Stimulated activated naive CD8-positive, alpha-beta T cell treated with anti-CD3 and anti-CD28 coated beads, Interleukin-15, amount 100 ng/mL, for 72 hours (primary cell): ENCODE data around the gene ARPC4.

Experiments
- ATAC-seq: fragments of 150-1000 bp; cut with Tn5 transposase; 2 replicates; pipeline ENCODE4 v1.10.0; 2021; ENCODE audit warnings: mild to moderate bottlenecking, moderate library complexity
- DNase-seq, 2 donors: peaks; one replicate each; pipeline ENCODE4 v3.0.0; 2021 to 2022
- H3K27ac Mint-ChIP-seq, 2 donors: one replicate each; pipeline ENCODE4 v1.8.0; 2022; ENCODE audit warnings: mild to moderate bottlenecking in 2 of 2, mixed read lengths in 2 of 2, moderate library complexity in 2 of 2
- H3K27me3 Mint-ChIP-seq: one replicate; pipeline ENCODE4 v1.8.0; 2022; ENCODE audit warnings: mixed read lengths
- H3K4me1 Mint-ChIP-seq: one replicate; pipeline ENCODE4 v1.8.0; 2022; ENCODE audit warnings: mild to moderate bottlenecking, mixed read lengths
- H3K4me3 Mint-ChIP-seq, 2 donors: one replicate each; pipeline ENCODE4 v1.8.0; 2022; ENCODE audit warnings: mild to moderate bottlenecking in 2 of 2, mixed read lengths in 2 of 2, moderate library complexity in 1 of 2
- H3K9me3 Mint-ChIP-seq, 2 donors: one replicate each; pipeline ENCODE4 v1.8.0; 2022; ENCODE audit warnings: mixed read lengths in 2 of 2

Gene ARPC4

GRCh38 chr3:9792405-9793160 is at the start of gene ARPC4, which contains the start of gene TADA3:
ARPC4 (plus strand) TSS chr3:9793082; CDS start chr3:9793122, 40 bp downstream.
TADA3 (minus strand) TSS chr3:9792473; CDS start chr3:9791466, 1,007 bp downstream.
- Mint-ChIP-seq H3K27me3 (no peaks in the 10 kb centered on the region), H3K4me3 (peak within 1 kb of the TSS; percentile 86 to 87), H3K9me3 (no peaks in the 10 kb centered on the region), H3K4me1 (peaks cover 70% of the 10 kb centered on the region), H3K27ac (peak within 1 kb of the TSS; percentile 100)
- DNase-seq (peak; percentile 92 to 93), ATAC-seq (peak; percentile 92)

- Mint-ChIP-seq H3K4me3 (no peak overlapping the region), H3K9me3 (no peaks in the 10 kb centered on the region), H3K27me3 (no peaks in the 10 kb centered on the region), H3K4me1 (peaks cover 32% of the 10 kb centered on the region), H3K27ac (peak overlapping the region in 1 of 2 donors; percentile 43)
- DNase-seq (no peak), ATAC-seq (no peak)
Observed at GRCh38 chr3:9743548-9743947, 49.3 kb upstream of the ARPC4 start.

- Mint-ChIP-seq H3K4me1 (peaks cover 33% of the 10 kb centered on the region), H3K27me3 (no peaks in the 10 kb centered on the region), H3K4me3 (no peak overlapping the region), H3K9me3 (no peaks in the 10 kb centered on the region), H3K27ac (no peak overlapping the region)
- ATAC-seq = no peak
- DNase-seq = no peak
Observed at GRCh38 chr3:9744162-9744561, 48.7 kb upstream of the ARPC4 start.

- Mint-ChIP-seq H3K27me3 (no peaks in the 10 kb centered on the region), H3K4me1 (peaks cover 44% of the 10 kb centered on the region), H3K4me3 (no peak overlapping the region), H3K9me3 (no peaks in the 10 kb centered on the region), H3K27ac (no peak overlapping the region)
- DNase-seq (no peak), ATAC-seq (no peak)
Observed at GRCh38 chr3:9745521-9745920, 47.4 kb upstream of the ARPC4 start.

GRCh38 chr3:9746330-9746729 is 46.6 kb upstream of the ARPC4 start:
- H3K27me3 Mint-ChIP-seq = no peaks in the 10 kb centered on the region
- H3K9me3 Mint-ChIP-seq = no peaks in the 10 kb centered on the region
- H3K27ac Mint-ChIP-seq = peak overlapping the region in 1 of 2 donors; percentile 19
- H3K4me1 Mint-ChIP-seq = peaks cover 53% of the 10 kb centered on the region
- no peak for DNase-seq
- no peak for ATAC-seq
- H3K4me3 Mint-ChIP-seq = no peak overlapping the region

- DNase-seq (no peak), ATAC-seq (no peak)
- Mint-ChIP-seq H3K27ac (no peak overlapping the region), H3K4me3 (no peak overlapping the region), H3K9me3 (no peaks in the 10 kb centered on the region), H3K27me3 (no peaks in the 10 kb centered on the region), H3K4me1 (peaks cover 62% of the 10 kb centered on the region)
Observed at GRCh38 chr3:9747267-9747666, 45.6 kb upstream of the ARPC4 start.

GRCh38 chr3:9748031-9748430 is 44.9 kb upstream of the ARPC4 start:
- DNase-seq (no peak), ATAC-seq (no peak)
- no peak overlapping the region for H3K4me3 Mint-ChIP-seq
- H3K27ac Mint-ChIP-seq = no peak overlapping the region
- H3K9me3 Mint-ChIP-seq = no peaks in the 10 kb centered on the region
- no peaks in the 10 kb centered on the region for H3K27me3 Mint-ChIP-seq
- peaks cover 62% of the 10 kb centered on the region for H3K4me1 Mint-ChIP-seq

- Mint-ChIP-seq H3K27me3 (no peaks in the 10 kb centered on the region), H3K4me3 (peak overlapping the region; percentile 88 to 92), H3K9me3 (no peaks in the 10 kb centered on the region), H3K4me1 (peaks cover 64% of the 10 kb centered on the region), H3K27ac (peak overlapping the region; percentile 9 to 96)
- DNase-seq (no peak), ATAC-seq (no peak)
Observed at GRCh38 chr3:9749296-9749644, 43.6 kb upstream of the ARPC4 start.

- Mint-ChIP-seq H3K4me1 (peaks cover 67% of the 10 kb centered on the region), H3K4me3 (peak within 1 kb of the TSS; percentile 88 to 92), H3K9me3 (no peaks in the 10 kb centered on the region), H3K27me3 (no peaks in the 10 kb centered on the region), H3K27ac (peak within 1 kb of the TSS; percentile 93 to 96)
- ATAC-seq (peak; percentile 96), DNase-seq (peak; percentile 94 to 97)
Observed at GRCh38 chr3:9749645-9750555, 43.0 kb upstream of the ARPC4 start, which contains the start of gene OGG1. OGG1 (plus strand) TSS chr3:9749952; CDS start chr3:9750287, 335 bp downstream.

- Mint-ChIP-seq H3K27me3 (no peaks in the 10 kb centered on the region), H3K4me1 (peaks cover 65% of the 10 kb centered on the region), H3K9me3 (no peaks in the 10 kb centered on the region), H3K27ac (peak overlapping the region; percentile 93 to 96), H3K4me3 (peak overlapping the region; percentile 88 to 92)
- ATAC-seq (no peak), DNase-seq (no peak)
Observed at GRCh38 chr3:9750556-9751411, 42.1 kb upstream of the ARPC4 start.

- ATAC-seq = no peak
- peaks cover 44% of the 10 kb centered on the region for H3K4me1 Mint-ChIP-seq
- H3K9me3 Mint-ChIP-seq = no peaks in the 10 kb centered on the region
- peak overlapping the region; percentile 0 to 96 for H3K27ac Mint-ChIP-seq
- peak overlapping the region in 1 of 2 donors; percentile 17 for H3K4me3 Mint-ChIP-seq
- DNase-seq = no peak
- H3K27me3 Mint-ChIP-seq = no peaks in the 10 kb centered on the region
Observed at GRCh38 chr3:9754678-9755077, 38.2 kb upstream of the ARPC4 start.

GRCh38 chr3:9757427-9757826 is 35.5 kb upstream of the ARPC4 start:
- H3K4me3 Mint-ChIP-seq = no peak overlapping the region
- DNase-seq = no peak
- ATAC-seq = no peak
- peaks cover 20% of the 10 kb centered on the region for H3K4me1 Mint-ChIP-seq
- no peaks in the 10 kb centered on the region for H3K27me3 Mint-ChIP-seq
- no peak overlapping the region for H3K27ac Mint-ChIP-seq
- no peaks in the 10 kb centered on the region for H3K9me3 Mint-ChIP-seq

- no peak for ATAC-seq
- Mint-ChIP-seq H3K27me3 (no peaks in the 10 kb centered on the region), H3K4me3 (no peak overlapping the region), H3K27ac (no peak overlapping the region), H3K9me3 (no peaks in the 10 kb centered on the region), H3K4me1 (peaks cover 10% of the 10 kb centered on the region)
- DNase-seq = no peak
Observed at GRCh38 chr3:9760779-9761505, 31.9 kb upstream of the ARPC4 start.

- H3K4me1 Mint-ChIP-seq = peaks cover 8% of the 10 kb centered on the region
- H3K4me3 Mint-ChIP-seq = no peak overlapping the region
- no peak for DNase-seq
- ATAC-seq = no peak
- no peaks in the 10 kb centered on the region for H3K9me3 Mint-ChIP-seq
- no peak overlapping the region for H3K27ac Mint-ChIP-seq
- no peaks in the 10 kb centered on the region for H3K27me3 Mint-ChIP-seq
Observed at GRCh38 chr3:9761919-9762318, 31.0 kb upstream of the ARPC4 start.

GRCh38 chr3:9762871-9763270 is 30.0 kb upstream of the ARPC4 start:
- Mint-ChIP-seq H3K4me1 (peaks cover 14% of the 10 kb centered on the region), H3K27ac (no peak overlapping the region), H3K27me3 (no peaks in the 10 kb centered on the region), H3K9me3 (no peaks in the 10 kb centered on the region), H3K4me3 (no peak overlapping the region)
- DNase-seq (no peak), ATAC-seq (no peak)
